GM19193 (cell line): Measurements from ENCODE around the gene SOX1.

Experiments used
- POLR2A ChIP-seq: IDR thresholded peaks from 4 replicates; pipeline ENCODE4 v1.6.1; 2011; ENCODE audit not compliant: insufficient read depth, insufficient read length; ENCODE audit errors: extremely low read depth

SOX1 gene

DNA sequence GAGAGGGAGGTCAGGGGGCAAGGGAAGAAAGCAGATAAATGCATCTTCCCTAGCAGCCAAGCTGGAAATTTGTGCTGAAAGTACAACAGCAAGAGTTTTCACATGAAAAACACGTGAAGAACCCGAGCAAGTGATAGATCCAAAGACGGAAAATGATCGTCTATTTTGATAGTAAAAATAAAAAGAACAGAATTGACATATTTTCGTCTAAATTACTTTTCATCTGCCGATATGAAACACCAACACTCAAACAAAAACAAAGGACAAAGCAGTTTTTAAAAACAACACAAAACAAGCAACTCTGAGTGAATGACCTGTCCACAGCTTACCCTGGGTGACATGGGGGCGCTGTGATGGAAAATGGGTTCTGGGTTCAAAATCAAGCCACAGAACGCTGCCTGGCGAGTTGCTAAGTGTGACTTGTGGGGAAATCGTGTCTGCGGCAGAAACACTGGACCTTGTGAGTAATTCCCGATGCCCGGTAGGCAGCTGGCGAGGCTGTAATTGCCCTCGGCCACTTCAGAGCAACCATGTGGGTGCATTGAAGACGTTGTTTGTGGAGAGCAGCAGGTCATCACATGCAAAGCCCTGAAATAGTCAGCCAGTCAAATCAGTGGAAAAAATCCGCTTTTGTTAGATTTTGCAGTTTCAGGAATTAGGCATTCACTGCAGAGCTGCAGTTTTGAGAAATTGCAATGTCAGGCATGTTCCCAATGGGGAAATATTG is 7.4 kb downstream of the SOX1 start:
- no peak for TF ChIP-seq POLR2A

DNA sequence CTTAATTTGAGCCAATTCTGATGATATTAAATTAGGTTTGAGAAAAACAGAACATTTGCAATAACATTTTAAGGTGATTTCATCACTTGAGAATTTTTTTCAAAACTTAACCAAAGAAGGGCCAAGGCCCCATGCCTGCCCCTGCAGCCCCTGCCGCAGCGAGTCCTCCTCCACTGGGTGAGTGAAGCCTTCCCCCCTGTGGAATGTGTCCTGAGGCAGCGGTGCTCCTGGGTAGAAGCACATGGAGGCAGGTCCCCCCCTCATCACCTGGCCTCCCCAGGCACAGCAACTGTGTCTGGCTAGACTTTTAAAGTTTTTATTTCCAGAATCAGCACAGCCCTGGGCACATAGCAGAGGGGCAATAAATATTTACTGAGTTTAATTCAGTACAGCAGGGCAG is 10.8 kb downstream of the SOX1 start:
- TF ChIP-seq POLR2A = no peak

GRCh38 chr13:112078216-112078615 is 11.3 kb downstream of the SOX1 start:
- no peak for TF ChIP-seq POLR2A

GRCh38 chr13:112078879-112079531 is 12.1 kb downstream of the SOX1 start:
- no peak for TF ChIP-seq POLR2A

DNA sequence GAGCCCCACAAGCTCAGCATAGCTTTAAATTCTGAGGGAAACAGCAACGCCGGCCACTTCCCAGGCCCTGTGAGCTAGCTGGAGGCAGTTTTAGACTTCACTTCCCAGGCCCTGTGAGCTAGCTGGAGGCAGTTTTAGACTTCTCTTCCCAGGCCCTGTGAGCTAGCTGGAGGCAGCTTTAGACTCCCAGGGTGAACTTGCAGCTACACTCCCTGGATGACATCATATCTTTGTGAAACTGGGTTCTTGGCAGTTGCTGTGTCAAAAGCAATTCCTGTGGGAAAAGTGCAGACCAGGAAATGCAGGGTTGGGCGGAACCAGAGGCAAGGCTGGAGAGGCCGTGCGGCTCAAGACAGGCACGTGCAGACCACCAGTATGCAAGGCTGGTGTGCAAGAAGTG is 12.7 kb downstream of the SOX1 start:
- no peak for TF ChIP-seq POLR2A

- TF ChIP-seq POLR2A = no peak
Measured at GRCh38 chr13:112083971-112084370, 17.0 kb downstream of the SOX1 start.

DNA sequence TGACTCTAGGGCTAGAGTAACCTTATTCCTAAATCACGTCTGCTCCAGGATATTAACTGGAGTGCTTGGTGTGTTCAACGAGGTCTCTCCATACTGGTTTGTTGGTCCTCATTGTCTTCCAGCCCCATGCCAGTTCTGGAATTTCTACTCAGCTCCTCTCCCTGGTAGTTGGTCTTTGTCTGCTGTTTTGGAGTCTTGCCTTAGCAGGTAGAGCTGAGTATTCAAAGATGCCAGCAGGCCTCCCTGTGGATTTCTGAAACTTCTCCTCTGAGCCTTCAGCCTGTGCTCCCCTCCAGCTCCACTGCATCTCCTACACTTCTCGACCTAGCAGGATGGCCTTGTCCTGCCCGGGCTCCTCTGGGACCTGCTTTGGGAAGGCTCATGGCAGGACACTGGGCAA is 25.5 kb downstream of the SOX1 start:
- TF ChIP-seq POLR2A = no peak

GRCh38 chr13:112095354-112095753 is 28.4 kb downstream of the SOX1 start:
- TF ChIP-seq POLR2A = no peak

DNA sequence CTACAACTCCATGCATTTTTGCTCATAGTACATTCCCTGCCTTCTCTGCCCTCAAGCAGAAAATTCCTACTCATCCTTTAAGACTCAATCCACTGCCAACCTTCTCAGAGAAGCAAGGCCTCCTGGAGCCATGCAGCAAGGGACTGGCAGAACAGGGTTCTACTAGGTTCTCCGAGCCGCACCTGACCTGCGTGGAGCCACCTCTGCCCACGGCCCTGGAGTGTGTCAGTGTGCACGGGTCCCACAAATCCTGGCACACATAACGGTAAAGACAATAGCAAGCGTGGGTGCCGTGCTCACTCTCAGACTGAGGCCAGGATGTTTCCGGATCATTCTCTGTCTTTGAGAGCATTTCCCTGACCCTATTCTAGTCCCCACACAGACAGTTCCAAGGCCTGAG is 30.0 kb downstream of the SOX1 start:
- no peak for TF ChIP-seq POLR2A

DNA sequence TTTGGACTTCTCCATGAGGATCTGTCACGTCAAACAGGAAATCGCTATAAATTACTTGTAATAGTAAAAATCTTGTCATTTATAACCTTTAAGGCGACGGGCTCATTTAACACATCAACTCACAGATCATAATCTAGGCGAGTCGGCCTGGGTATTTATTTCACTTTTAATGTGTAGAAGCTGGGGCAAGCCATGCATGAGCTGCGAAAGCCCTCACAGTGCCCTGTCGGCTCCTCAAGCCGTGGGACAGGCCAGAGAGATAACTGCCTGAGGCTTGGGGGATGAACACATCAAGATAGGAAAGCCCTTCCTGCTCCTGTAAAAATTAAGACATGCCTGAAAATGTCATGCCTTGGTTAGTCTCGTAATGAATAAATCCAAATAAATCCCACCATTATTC is 30.8 kb downstream of the SOX1 start:
- no peak for TF ChIP-seq POLR2A

DNA sequence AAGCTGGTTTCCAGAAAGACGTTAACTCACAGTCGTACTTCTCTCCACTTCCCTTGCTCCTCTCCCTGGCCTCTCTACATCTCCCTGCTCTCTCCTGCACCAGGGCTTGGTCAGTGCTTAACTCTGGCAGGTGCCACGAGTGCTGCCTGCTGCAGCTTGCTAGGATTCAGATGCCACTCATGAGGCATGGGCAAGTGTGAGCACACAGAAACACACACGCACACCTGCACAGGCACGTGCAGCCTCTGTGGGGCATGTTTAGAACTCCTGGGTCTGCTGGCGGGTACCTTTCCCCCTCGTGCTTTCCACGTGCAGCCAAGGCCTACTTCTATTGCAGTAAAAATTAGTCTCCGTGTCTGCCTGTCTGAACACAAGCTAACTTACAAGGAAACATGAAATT is 31.8 kb downstream of the SOX1 start:
- no peak for TF ChIP-seq POLR2A

DNA sequence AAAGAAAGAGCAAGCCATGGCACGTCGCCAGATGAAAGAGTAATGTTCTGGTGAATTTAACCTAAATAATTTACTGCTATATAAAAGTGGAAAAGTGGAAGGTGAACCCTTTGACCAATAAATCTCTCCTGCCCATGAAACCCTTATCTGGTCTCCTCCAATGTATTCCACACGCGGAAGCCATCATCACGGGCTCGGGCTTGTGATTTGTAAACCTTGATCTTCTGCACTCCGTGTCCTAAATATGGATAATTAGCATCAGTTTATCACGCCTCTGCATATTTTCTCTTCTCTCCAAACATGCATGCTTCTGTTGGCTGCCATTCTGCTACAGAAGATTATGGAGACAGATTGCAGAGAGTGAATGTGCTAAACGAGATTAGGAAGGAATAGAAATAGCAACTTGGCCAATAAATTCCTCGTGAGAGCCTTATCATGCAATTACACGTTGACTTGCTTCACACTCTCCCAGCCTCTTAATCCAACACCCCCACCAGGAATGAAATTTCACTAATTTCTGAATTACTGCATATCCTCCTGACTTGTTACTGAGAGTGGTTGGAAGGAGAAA is 34.5 kb downstream of the SOX1 start:
- TF ChIP-seq POLR2A = no peak

DNA sequence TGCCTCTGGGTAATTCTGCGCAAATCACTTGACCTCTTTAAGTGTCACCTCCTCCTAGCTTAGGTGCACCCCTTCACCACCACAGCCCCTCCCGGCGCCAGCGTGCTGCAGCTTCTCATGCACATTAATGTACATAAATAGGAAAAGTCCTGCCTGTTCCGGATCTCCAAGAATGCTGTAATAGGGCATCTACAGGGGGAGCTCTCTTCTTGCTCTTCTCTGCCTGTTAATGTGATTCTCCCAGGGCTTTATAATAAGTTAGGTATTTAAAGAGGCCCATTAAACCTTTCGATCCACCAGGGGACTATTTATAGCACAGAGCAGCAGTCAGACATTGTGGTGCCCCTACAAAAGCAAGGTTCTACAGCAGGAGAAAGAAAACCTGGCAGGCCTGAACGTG is 35.3 kb downstream of the SOX1 start:
- no peak for TF ChIP-seq POLR2A

DNA sequence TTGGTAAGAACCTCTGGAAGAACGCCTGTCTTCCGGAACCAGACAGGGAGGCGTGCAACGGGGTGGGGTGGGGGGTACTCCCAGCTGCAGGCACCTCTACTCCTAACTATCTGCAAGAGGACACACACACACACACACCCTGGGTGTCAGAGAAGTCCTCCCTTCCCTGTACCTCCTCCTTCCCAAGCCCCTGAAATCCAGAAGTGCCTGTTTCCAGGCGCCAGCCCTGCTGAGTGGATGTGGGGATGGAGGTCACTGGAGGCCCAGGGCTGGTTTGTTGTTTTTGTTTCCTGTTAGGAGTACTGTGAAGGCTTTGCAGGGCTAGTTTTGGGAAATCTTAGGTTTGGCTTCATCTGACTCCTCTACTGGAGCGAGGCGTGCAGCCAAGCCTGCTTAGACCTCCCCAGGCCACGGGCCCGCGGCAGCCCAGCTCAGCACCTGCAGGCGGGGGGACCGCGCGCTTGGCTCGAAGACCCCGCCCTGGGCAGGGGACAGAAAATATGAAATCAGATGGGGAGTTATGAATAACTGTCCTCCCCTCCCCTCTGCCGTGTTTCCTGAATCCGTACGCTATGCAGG is 36.4 kb downstream of the SOX1 start:
- no peak for TF ChIP-seq POLR2A

GRCh38 chr13:112103961-112104880 is 37.3 kb downstream of the SOX1 start:
- no peak for TF ChIP-seq POLR2A
